ENCODE results near the gene DLG2. TPM values are rescaled to one million over a fixed set of nuclear protein-coding genes. Genes with fewer than 3 reads are reported as not detected.

Gene DLG2
- total and polyA plus RNA-seq, 2 donors (not counting 3 experiments of a cell fraction or from before 2014, with no cell fraction given), result 0.15 to 1.1 TPM

DNA sequence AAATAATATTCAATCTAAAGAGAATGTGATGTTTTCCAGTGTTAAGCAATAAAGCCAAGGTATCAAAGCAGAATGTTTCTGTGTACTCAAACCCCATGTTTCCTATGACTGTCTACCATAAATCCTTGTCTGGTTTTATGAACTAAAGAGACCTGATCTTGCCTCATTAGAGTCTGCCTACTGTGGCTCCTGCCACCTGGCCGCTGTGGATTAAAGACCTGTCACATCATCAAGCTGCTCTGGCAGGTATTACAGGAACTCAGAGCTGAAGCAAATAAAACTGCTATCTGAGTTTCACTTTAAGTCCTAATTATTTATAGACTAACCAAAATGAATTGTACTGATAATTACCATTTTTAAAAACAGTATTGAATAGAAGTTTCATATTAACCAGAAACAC lies 2133.2 kb downstream of the DLG2 start:
- H3K9me1 ChIP-seq (replicated peaks; ENCODE audit: control insufficient read depth, extremely low read depth, insufficient read depth, low read length), result no peaks in the 10 kb centered on the region
- H2AFZ ChIP-seq (ENCODE audit: low read depth, low read length), result no peak overlapping the region
- H3K4me1 ChIP-seq (ENCODE audit: control insufficient read depth, extremely low read depth, insufficient read depth, low read length), result no peaks in the 10 kb centered on the region
- BruUV-seq (replicated peaks), result no TSS peak
- H3K4me2 ChIP-seq (ENCODE audit: insufficient read depth, low read length), result no peak overlapping the region
- H3K4me3 ChIP-seq (replicated peaks in 1 of 3; ENCODE audit: insufficient read depth in 1 of 3, low read depth in 1 of 3, low read length in 3 of 3), result no peak overlapping the region
- H3K27me3 ChIP-seq (ENCODE audit: control insufficient read depth in 2 of 2, insufficient read depth in 2 of 2, low read length in 2 of 2), result no peaks in the 10 kb centered on the region
- no peak for FAIRE-seq
- H3K9ac ChIP-seq (replicated peaks; ENCODE audit: extremely low read depth, insufficient read depth, low read length), result no peak overlapping the region
- no peaks in the 10 kb centered on the region for H3K79me2 ChIP-seq (ENCODE audit: control insufficient read depth, insufficient read depth, low read length)
- intact Hi-C loops (cut with micrococcal nuclease) (no loop called here), dilution Hi-C loops (cut with MboI; ENCODE audit: extremely low pct_ligation_motif_present, low sequenced_read_pairs) (no loop called here)
- POLR2A ChIA-PET, result no interaction called here
- TF ChIP-seq POLR2A (IDR thresholded peaks at IDR 0.05; ENCODE audit: low read depth, low read length), result no peak
- TF ChIP-seq, protein P1, sequence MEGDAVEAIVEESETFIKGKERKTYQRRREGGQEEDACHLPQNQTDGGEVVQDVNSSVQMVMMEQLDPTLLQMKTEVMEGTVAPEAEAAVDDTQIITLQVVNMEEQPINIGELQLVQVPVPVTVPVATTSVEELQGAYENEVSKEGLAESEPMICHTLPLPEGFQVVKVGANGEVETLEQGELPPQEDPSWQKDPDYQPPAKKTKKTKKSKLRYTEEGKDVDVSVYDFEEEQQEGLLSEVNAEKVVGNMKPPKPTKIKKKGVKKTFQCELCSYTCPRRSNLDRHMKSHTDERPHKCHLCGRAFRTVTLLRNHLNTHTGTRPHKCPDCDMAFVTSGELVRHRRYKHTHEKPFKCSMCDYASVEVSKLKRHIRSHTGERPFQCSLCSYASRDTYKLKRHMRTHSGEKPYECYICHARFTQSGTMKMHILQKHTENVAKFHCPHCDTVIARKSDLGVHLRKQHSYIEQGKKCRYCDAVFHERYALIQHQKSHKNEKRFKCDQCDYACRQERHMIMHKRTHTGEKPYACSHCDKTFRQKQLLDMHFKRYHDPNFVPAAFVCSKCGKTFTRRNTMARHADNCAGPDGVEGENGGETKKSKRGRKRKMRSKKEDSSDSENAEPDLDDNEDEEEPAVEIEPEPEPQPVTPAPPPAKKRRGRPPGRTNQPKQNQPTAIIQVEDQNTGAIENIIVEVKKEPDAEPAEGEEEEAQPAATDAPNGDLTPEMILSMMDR (IDR thresholded peaks at IDR 0.05; ENCODE audit: extremely low read depth in 1 of 2, insufficient read depth in 1 of 2, low read depth in 1 of 2, low read length in 2 of 2), result no peak
- no peak for TF ChIP-seq FOS (IDR thresholded peaks at IDR 0.05; ENCODE audit: borderline replicate concordance, insufficient read depth, low read length)
- no peaks in the 10 kb centered on the region for H3K36me3 ChIP-seq (ENCODE audit: control insufficient read depth in 2 of 2, extremely low read depth in 1 of 2, insufficient read depth in 2 of 2, low read length in 2 of 2)
- H4K20me1 ChIP-seq (replicated peaks; ENCODE audit: control insufficient read depth, extremely low read depth, insufficient read depth, low read length), result no peaks in the 10 kb centered on the region
- no peaks in the 10 kb centered on the region for H3K9me3 ChIP-seq (replicated peaks; ENCODE audit: control insufficient read depth, insufficient read depth, low read length)
- no peak overlapping the region for H3K27ac ChIP-seq (ENCODE audit: insufficient read depth, low read depth, low read length)
- DNase-seq (ENCODE audit: low read depth, low spot score), result no peak
- CTCF ChIA-PET, result no interaction called here

- no peaks in the 10 kb centered on the region for H3K9me1 ChIP-seq (replicated peaks; ENCODE audit: control insufficient read depth, extremely low read depth, insufficient read depth, low read length)
Observed at GRCh38 chr11:83493034-83493433, 2134.1 kb downstream of the DLG2 start.

More at GRCh38 chr11:83493034-83493433, 2134.1 kb downstream of the DLG2 start:
- no peaks in the 10 kb centered on the region for H3K9me3 ChIP-seq (replicated peaks; ENCODE audit: control insufficient read depth, insufficient read depth, low read length)
- H2AFZ ChIP-seq (ENCODE audit: low read depth, low read length), result no peak overlapping the region
- H3K27me3 ChIP-seq (ENCODE audit: control insufficient read depth in 2 of 2, insufficient read depth in 2 of 2, low read length in 2 of 2), result no peaks in the 10 kb centered on the region
- no peak for FAIRE-seq
- H3K4me3 ChIP-seq (replicated peaks in 1 of 3; ENCODE audit: insufficient read depth in 1 of 3, low read depth in 1 of 3, low read length in 3 of 3), result no peak overlapping the region
- CTCF ChIA-PET, result no interaction called here
- no peaks in the 10 kb centered on the region for H3K4me1 ChIP-seq (ENCODE audit: control insufficient read depth, extremely low read depth, insufficient read depth, low read length)
- intact Hi-C loops (cut with micrococcal nuclease) (no loop called here), dilution Hi-C loops (cut with MboI; ENCODE audit: extremely low pct_ligation_motif_present, low sequenced_read_pairs) (no loop called here)
- H3K9ac ChIP-seq (replicated peaks; ENCODE audit: extremely low read depth, insufficient read depth, low read length), result no peak overlapping the region
- no peak for DNase-seq (ENCODE audit: low read depth, low spot score)
- TF ChIP-seq FOS (IDR thresholded peaks at IDR 0.05; ENCODE audit: borderline replicate concordance, insufficient read depth, low read length) (no peak), MYC (IDR thresholded peaks at IDR 0.05; ENCODE audit: low read depth, low read length) (no peak), POLR2AphosphoS5 (IDR thresholded peaks at IDR 0.05; ENCODE audit: insufficient read depth, low read depth, low read length) (no peak), EZH2 (IDR thresholded peaks at IDR 0.05; ENCODE audit: borderline replicate concordance, low read depth, low read length, severe bottlenecking) (no peak), JUN (IDR thresholded peaks at IDR 0.05; ENCODE audit: borderline replicate concordance, insufficient read depth, insufficient read length, low read depth) (no peak), GATA2 (IDR thresholded peaks at IDR 0.05; ENCODE audit: insufficient read depth, insufficient read length, low read depth, low read length) (no peak), POLR2A (IDR thresholded peaks at IDR 0.05; ENCODE audit: low read depth, low read length) (no peak)
- TF ChIP-seq, protein P2, sequence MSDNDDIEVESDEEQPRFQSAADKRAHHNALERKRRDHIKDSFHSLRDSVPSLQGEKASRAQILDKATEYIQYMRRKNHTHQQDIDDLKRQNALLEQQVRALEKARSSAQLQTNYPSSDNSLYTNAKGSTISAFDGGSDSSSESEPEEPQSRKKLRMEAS (IDR thresholded peaks at IDR 0.05; ENCODE audit: insufficient read depth, insufficient read length), result no peak
- TF ChIP-seq, protein P1 (IDR thresholded peaks at IDR 0.05; ENCODE audit: extremely low read depth in 1 of 2, insufficient read depth in 1 of 2, low read depth in 1 of 2, low read length in 2 of 2), result no peak
- POLR2A ChIA-PET, result no interaction called here
- no peaks in the 10 kb centered on the region for H4K20me1 ChIP-seq (replicated peaks; ENCODE audit: control insufficient read depth, extremely low read depth, insufficient read depth, low read length)
- no peak overlapping the region for H3K4me2 ChIP-seq (ENCODE audit: insufficient read depth, low read length)
- no peaks in the 10 kb centered on the region for H3K79me2 ChIP-seq (ENCODE audit: control insufficient read depth, insufficient read depth, low read length)
- no peaks in the 10 kb centered on the region for H3K36me3 ChIP-seq (ENCODE audit: control insufficient read depth in 2 of 2, extremely low read depth in 1 of 2, insufficient read depth in 2 of 2, low read length in 2 of 2)
- no TSS peak for BruUV-seq (replicated peaks)
- H3K27ac ChIP-seq (ENCODE audit: insufficient read depth, low read depth, low read length), result no peak overlapping the region
